H1 (cell line): ENCODE results near the gene PTPRE. TPM values are rescaled to one million over a fixed set of nuclear protein-coding genes. Genes with fewer than 3 reads are reported as not detected.

Experiments
- CTCF ChIA-PET: fragments of 300-600 bp; sonication (Branson Sonifier 250); formaldehyde crosslinking; loops from one replicate; lab custom pipeline; 2021; ENCODE audit not compliant: partially characterized antibody; lab: Charles Lee
- POLR2A ChIA-PET: fragments of 300-600 bp; sonication (Branson Sonifier 250); formaldehyde crosslinking; loops from one replicate; lab custom pipeline; 2021; ENCODE audit warnings: inconsistent platforms; ENCODE audit not compliant: partially characterized antibody; lab: Charles Lee
- DNase-seq, 2 experiments: peaks; one replicate each; pipeline versions ENCODE4 v3.0.0 to v3.0.0-alpha.2; 2010 to 2022; ENCODE audit warnings: low spot score in 2 of 2, low read depth in 1 of 2, mixed read lengths in 1 of 2
- FAIRE-seq: peaks from 2 replicates; lab custom pipeline; 2011; peaks lifted over from hg19 to GRCh38; lab: Jason Lieb, UNC
- H2AFZ ChIP-seq: 2 replicates; pipeline ENCODE4 v1.8.1; 2012; ENCODE audit warnings: low read length, inconsistent platforms
- H2AK5ac ChIP-seq: 2 replicates; pipeline ENCODE4 v1.6.1; 2013; ENCODE audit warnings: low read depth, low read length
- H2BK120ac ChIP-seq: replicated peaks from 2 replicates; pipeline ENCODE3; 2013; ENCODE audit warnings: low read depth, low read length, inconsistent platforms
- H2BK12ac ChIP-seq: 2 replicates; pipeline ENCODE4 v1.6.1; 2013; ENCODE audit warnings: low read depth, low read length
- H2BK15ac ChIP-seq: 2 replicates; pipeline ENCODE4 v1.6.1; 2013; ENCODE audit warnings: low read length
- H2BK20ac ChIP-seq: 2 replicates; pipeline ENCODE4 v1.6.1; 2013; ENCODE audit warnings: low read length
- H2BK5ac ChIP-seq: 2 replicates; pipeline ENCODE4 v1.6.1; 2013; ENCODE audit warnings: low read depth, low read length
- H3K14ac ChIP-seq: 2 replicates; pipeline ENCODE4 v1.6.1; 2013; ENCODE audit warnings: inconsistent platforms; ENCODE audit not compliant: insufficient read length
- H3K18ac ChIP-seq: 2 replicates; pipeline ENCODE4 v1.6.1; 2013; ENCODE audit warnings: low read length; ENCODE audit errors: extremely low read depth
- H3K23ac ChIP-seq: 2 replicates; pipeline ENCODE4 v1.6.1; 2013; ENCODE audit warnings: inconsistent platforms; ENCODE audit not compliant: insufficient read length
- H3K23me2 ChIP-seq: 2 replicates; pipeline ENCODE4 v1.6.1; 2013; ENCODE audit warnings: low read depth, low read length
- H3K27ac ChIP-seq: 2 replicates; pipeline ENCODE4 v1.6.1; 2011; ENCODE audit warnings: low read depth, low read length, inconsistent platforms
- H3K27me3 ChIP-seq, 4 experiments: replicated peaks in 1 of 4; 1 replicate in 1 of 4; 2 replicates in 3 of 4; pipeline versions ENCODE4 v1.6.1 to v1.8.1; 2011 to 2013; ENCODE audit warnings: low read length in 3 of 4, mild to moderate bottlenecking in 3 of 4, inconsistent platforms in 2 of 4, mixed read lengths in 2 of 4, moderate library complexity in 1 of 4; ENCODE audit not compliant: control insufficient read depth in 3 of 4, insufficient read depth in 3 of 4; ENCODE audit errors: extremely low read depth in 1 of 4
- H3K36me3 ChIP-seq, 4 experiments: 2 replicates each; pipeline versions ENCODE4 v1.6.1 to v1.8.1; 2011 to 2013; ENCODE audit warnings: mild to moderate bottlenecking in 4 of 4, low read length in 3 of 4, moderate library complexity in 2 of 4, control low read depth in 1 of 4, inconsistent platforms in 1 of 4; ENCODE audit not compliant: insufficient read depth in 4 of 4, control insufficient read depth in 2 of 4
- H3K4ac ChIP-seq: replicated peaks from 2 replicates; pipeline ENCODE3; 2013; ENCODE audit warnings: low read length, low read depth, mixed read lengths, inconsistent platforms; ENCODE audit not compliant: insufficient read length
- H3K4me1 ChIP-seq, 4 experiments: replicated peaks in 1 of 4; 1 replicate in 1 of 4; 2 replicates in 3 of 4; pipeline versions ENCODE4 v1.6.1 to v1.8.1; 2011 to 2013; ENCODE audit warnings: low read length in 3 of 4, inconsistent platforms in 2 of 4, mixed read lengths in 1 of 4; ENCODE audit not compliant: insufficient read depth in 4 of 4, control insufficient read depth in 3 of 4
- H3K4me2 ChIP-seq, 2 experiments: 2 replicates each; pipeline versions ENCODE4 v1.6.1 to v1.8.1; 2011 to 2013; ENCODE audit warnings: low read depth in 2 of 2, low read length in 2 of 2, control low read depth in 1 of 2, inconsistent platforms in 1 of 2, mild to moderate bottlenecking in 1 of 2; ENCODE audit not compliant: insufficient read depth in 1 of 2
- H3K4me3 ChIP-seq, 4 experiments: fragments of 200-600, 300-600 bp in 1 of 4; sonication (generic), shearing (Covaris generic), sonication (Bioruptor Twin) in 1 of 4; 2 replicates each; pipeline versions ENCODE4 v1.5.1 to v1.8.1; 2011 to 2016; ENCODE audit warnings: low read length in 4 of 4, low read depth in 3 of 4, control low read depth in 2 of 4, inconsistent platforms in 2 of 4, mild to moderate bottlenecking in 2 of 4, mixed read lengths in 1 of 4, moderate library complexity in 1 of 4; ENCODE audit not compliant: insufficient read depth in 2 of 4; ENCODE audit errors: extremely low read depth in 1 of 4
- H3K56ac ChIP-seq: replicated peaks from 2 replicates; pipeline ENCODE3; 2013; ENCODE audit warnings: low read depth, mild to moderate bottlenecking, mixed read lengths, low read length, inconsistent platforms; ENCODE audit not compliant: insufficient read length
- H3K79me1 ChIP-seq: 2 replicates; pipeline ENCODE4 v1.6.1; 2013; ENCODE audit warnings: low read depth, low read length, control low read depth
- H3K79me2 ChIP-seq, 2 experiments: 2 replicates each; pipeline versions ENCODE4 v1.6.1 to v1.8.1; 2012 to 2013; ENCODE audit warnings: low read length in 2 of 2, mild to moderate bottlenecking in 2 of 2, inconsistent platforms in 1 of 2; ENCODE audit not compliant: insufficient read depth in 2 of 2, control insufficient read depth in 1 of 2
- H3K9ac ChIP-seq, 4 experiments: replicated peaks in 1 of 4; 1 replicate in 1 of 4; 2 replicates in 3 of 4; pipeline versions ENCODE4 v1.6.1 to v1.8.1; 2011 to 2013; ENCODE audit warnings: low read depth in 3 of 4, low read length in 3 of 4, control low read depth in 2 of 4, mild to moderate bottlenecking in 2 of 4, moderate library complexity in 2 of 4, inconsistent platforms in 1 of 4; ENCODE audit errors: extremely low read depth in 1 of 4
- H3K9me3 ChIP-seq, 2 experiments: 2 replicates each; pipeline versions ENCODE4 v1.6.1 to v1.8.1; 2012 to 2013; ENCODE audit warnings: mild to moderate bottlenecking in 2 of 2, moderate library complexity in 2 of 2, control low read depth in 1 of 2, inconsistent platforms in 1 of 2, low read depth in 1 of 2, low read length in 1 of 2, mixed read lengths in 1 of 2; ENCODE audit not compliant: insufficient read depth in 2 of 2
- H4K20me1 ChIP-seq, 2 experiments: replicated peaks in 1 of 2; 2 replicates each; pipeline versions ENCODE3 to v1.8.1; 2011 to 2013; ENCODE audit warnings: inconsistent platforms in 2 of 2, low read length in 2 of 2, mild to moderate bottlenecking in 1 of 2; ENCODE audit not compliant: insufficient read depth in 2 of 2, control insufficient read depth in 1 of 2
- H4K5ac ChIP-seq: 2 replicates; pipeline ENCODE4 v1.6.1; 2013; ENCODE audit warnings: low read length, low read depth, mixed read lengths, inconsistent platforms; ENCODE audit not compliant: insufficient read length
- H4K8ac ChIP-seq: 2 replicates; pipeline ENCODE4 v1.8.0; 2013; ENCODE audit warnings: mild to moderate bottlenecking, moderate library complexity, low read length, inconsistent platforms; ENCODE audit not compliant: insufficient read depth; ENCODE audit errors: extremely low read depth
- H4K91ac ChIP-seq: replicated peaks from 2 replicates; pipeline ENCODE3; 2013; ENCODE audit warnings: low read length, mixed read lengths, inconsistent platforms; ENCODE audit not compliant: insufficient read length
- ATF3 ChIP-seq: IDR thresholded peaks from 2 replicates; pipeline ENCODE4 v1.6.1; 2011; ENCODE audit warnings: low read depth, mild to moderate bottlenecking, low read length; ENCODE audit not compliant: insufficient read depth
- BCL11A ChIP-seq, 2 experiments: IDR thresholded peaks; one replicate each; pipeline ENCODE4 v1.6.1; 2011; ENCODE audit warnings: low read depth in 2 of 2, low read length in 2 of 2, mild to moderate bottlenecking in 2 of 2
- CBX5 ChIP-seq: fragments of 300-800, 300-1000 bp; sonication (generic); IDR thresholded peaks from 2 replicates; pipeline ENCODE4 v1.7.1; 2016; ENCODE audit warnings: antibody characterized with exemption, low read length, low read depth
- CREB1 ChIP-seq: IDR thresholded peaks from 2 replicates; pipeline ENCODE4 v1.6.1; 2012; ENCODE audit warnings: inconsistent platforms
- FOSL1 ChIP-seq: IDR thresholded peaks from 2 replicates; pipeline ENCODE4 v1.6.1; 2011; ENCODE audit warnings: mild to moderate bottlenecking, low read depth, low read length, moderate library complexity; ENCODE audit not compliant: insufficient read depth
- GTF2F1 ChIP-seq: IDR thresholded peaks from 2 replicates; pipeline ENCODE4 v1.6.1; 2012; ENCODE audit warnings: low read depth, low read length, improper control_type of control experiment, borderline replicate concordance
- KDM1A ChIP-seq: fragments of 200-600, 300-600 bp; sonication (generic); IDR thresholded peaks from 2 replicates; pipeline ENCODE4 v1.7.1; 2016; ENCODE audit warnings: mild to moderate bottlenecking, low read length, borderline replicate concordance
- KDM5A ChIP-seq: fragments of 200-600 bp; IDR thresholded peaks from 2 replicates; pipeline ENCODE4 v1.7.1; 2012; ENCODE audit warnings: mild to moderate bottlenecking, low read length, inconsistent platforms, mixed read lengths
- POU5F1 ChIP-seq: IDR thresholded peaks from 2 replicates; pipeline ENCODE4 v1.6.1; 2011; ENCODE audit warnings: low read depth, mild to moderate bottlenecking, low read length, moderate library complexity
- RFX5 ChIP-seq: IDR thresholded peaks from 2 replicates; pipeline ENCODE4 v1.6.1; 2011; ENCODE audit warnings: low read depth, low read length, improper control_type of control experiment, borderline replicate concordance
- SIRT6 ChIP-seq: IDR thresholded peaks from one replicate; pipeline ENCODE4 v1.7.1; 2012; ENCODE audit warnings: low read length, inconsistent platforms
- SP4 ChIP-seq: IDR thresholded peaks from 2 replicates; pipeline ENCODE4 v1.6.1; 2012; ENCODE audit warnings: low read length, inconsistent platforms
- TAF7 ChIP-seq: optimal IDR thresholded peaks from 2 replicates; pipeline ENCODE3; 2011; ENCODE audit warnings: low read depth, mild to moderate bottlenecking, inconsistent platforms, low read length, moderate library complexity, borderline replicate concordance
- WGBS, 2 experiments: shearing (Covaris generic) in 1 of 2; methylation state at CpG; one replicate each; pipeline versions ENCODE4 v1.1.6 to v1.1.7; 2013 to 2015; ENCODE audit warnings: low lambda C conversion rate in 2 of 2, mixed read lengths in 2 of 2, inconsistent platforms in 1 of 2, low coverage in 1 of 2, missing lambda C conversion rate in 1 of 2; ENCODE audit not compliant: insufficient replicate concordance in 2 of 2, insufficient coverage in 1 of 2, insufficient read length in 1 of 2; ENCODE audit errors: extremely low coverage in 1 of 2, missing lambda C conversion rate in 1 of 2; 5-methylcytosine and 5-hydroxymethylcytosine counted together
- polyA plus RNA-seq, 7 experiments: library from polyadenylated mRNA; depleted of rRNA in 3 of 7; stranded (reverse) in 5 of 7; unstranded in 2 of 7; fragments of >200 nt in 5 of 7; fragments of 200-250 nt in 2 of 7; gene quantifications; 1 replicate in 5 of 7; 2 replicates in 1 of 7; 4 replicates in 1 of 7; pipeline versions ENCODE4 v1.2.1 to v1.2.3, GENCODE V29; 2011 to 2013; ENCODE audit warnings: missing spikeins in 2 of 7, mixed read lengths in 2 of 7
- total RNA-seq: library from RNA; stranded (reverse); fragmentation: NEBNext Ultra II Directional; extraction: Animal tissue kit (Norgen Biotek cat#: 25700); gene quantifications from 2 replicates; pipeline ENCODE4 v1.2.1, GENCODE V29; 2021

The PTPRE gene
- total and polyA plus RNA-seq, 2 of the 8 experiments (the other 6 are each of a cell fraction or from before 2014, with no cell fraction given): 0.33 to 0.54 TPM

DNA sequence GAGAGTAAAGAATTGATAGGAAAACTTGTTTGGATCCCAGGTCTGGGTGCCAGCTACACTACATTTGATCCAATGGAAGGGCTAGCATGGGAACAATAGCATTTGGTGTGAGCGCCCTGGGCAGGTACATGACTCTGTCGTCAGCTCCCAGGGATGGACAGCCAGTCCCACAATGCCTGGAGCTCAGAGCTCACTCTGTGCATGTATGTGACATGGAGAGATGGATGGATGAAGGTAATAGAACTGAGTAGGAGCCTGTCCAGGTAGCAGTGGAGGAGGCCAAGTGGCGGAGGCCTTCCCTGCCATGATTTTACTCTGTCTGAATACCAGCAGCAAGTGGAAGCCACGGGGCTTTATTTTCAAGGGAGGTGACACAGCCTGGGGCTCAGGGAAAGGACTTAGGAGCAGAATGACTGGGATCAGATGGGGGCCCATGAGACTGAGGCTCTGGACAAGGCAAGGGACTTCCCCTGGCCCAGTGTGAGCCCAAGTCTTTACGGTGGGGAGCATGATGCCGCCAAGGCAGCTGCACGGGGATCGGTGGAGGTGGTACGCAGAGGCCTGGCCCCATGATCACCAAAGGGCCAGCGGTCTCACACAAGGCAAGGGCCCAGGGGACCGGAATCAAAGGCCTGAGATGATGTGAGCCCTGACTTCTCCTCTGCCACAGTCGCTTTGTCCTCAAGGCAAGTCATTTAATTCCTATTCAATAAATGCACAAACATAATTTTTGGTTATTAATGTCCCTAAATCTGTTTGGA is 5.9 kb downstream of the PTPRE start:
- Histone ChIP-seq H3K27ac (no peak overlapping the region), H2BK5ac (no peak overlapping the region), H2AFZ (no peak overlapping the region), H3K14ac (no peak overlapping the region), H3K9me3 (no peaks in the 10 kb centered on the region), H2BK20ac (no peak overlapping the region), H3K23me2 (no peaks in the 10 kb centered on the region; the same call in 1 of the 2 replicates), H3K4me1 (peaks cover 0 to 2% (median 0%) of the 10 kb centered on the region in 4 experiments; a peak in 3 of 7 replicates), H3K18ac (no peak overlapping the region), H3K36me3 (no peaks in the 10 kb centered on the region), H3K23ac (no peak overlapping the region), H4K8ac (no peak overlapping the region), H2BK15ac (no peak overlapping the region), H2BK12ac (no peak overlapping the region), H3K4ac (no peak overlapping the region), H4K20me1 (peaks cover 0 to 2% of the 10 kb centered on the region in 2 experiments), H3K79me1 (no peaks in the 10 kb centered on the region), H3K9ac (no peak overlapping the region), H3K56ac (no peak overlapping the region), H3K4me2 (no peak overlapping the region), H4K5ac (no peak overlapping the region), H3K4me3 (no peak overlapping the region), H4K91ac (no peak overlapping the region), H3K27me3 (peaks cover under 1 to 11% (median 7%) of the 10 kb centered on the region in 4 experiments), H2AK5ac (no peak overlapping the region), H2BK120ac (no peak overlapping the region), H3K79me2 (no peaks in the 10 kb centered on the region)
- ChIA-PET POLR2A (no interaction called here), CTCF (interaction anchor here (0.8 to 3.0 kb wide), 8 partner anchors 10 to 123 kb away, joined by 3 to 11 read pairs (median 4); no protein-coding TSS in a partner anchor)
- FAIRE-seq: no peak
- 94% methylated on average over 12 of the region's 12 CpGs; no CpG with 5 or more reads in 1 of the 2 experiments for WGBS, 2 experiments
- DNase-seq: no peak
- TF ChIP-seq KDM1A (no peak), RFX5 (no peak), KDM5A (no peak), CREB1 (no peak), ATF3 (no peak), SIRT6 (no peak), TAF7 (no peak), POU5F1 (no peak), SP4 (no peak), GTF2F1 (no peak), BCL11A (IDR thresholded peaks at IDR 0.05; ENCODE audit: low read depth in 2 of 2, low read length in 2 of 2) (no peak), CBX5 (no peak), FOSL1 (no peak)
